SK-N-SH (cell line): ENCODE measurements around the gene RBP2. TPM values are rescaled to one million over a fixed set of nuclear protein-coding genes. Genes with fewer than 3 reads are reported as not detected.

Experiments used
- CTCF ChIA-PET: fragments of 300-600, 350-600 bp; formaldehyde crosslinking; extraction: SDS; loops from one replicate; lab custom pipeline; 2021; lab: Yijun Ruan, JAX
- POLR2A ChIA-PET: fragments of 350-600 bp; sonication (Branson Sonifier 250); formaldehyde crosslinking; extraction: SDS; loops from one replicate; lab custom pipeline; 2020; ENCODE audit warnings: antibody characterized with exemption, inconsistent platforms; lab: Yijun Ruan, JAX
- DNase-seq: peaks from one replicate; pipeline ENCODE4 v3.0.0; 2012
- H2AFZ ChIP-seq: fragments of 200-600 bp; sonication (generic); 2 replicates; pipeline ENCODE4 v1.8.1; 2016; ENCODE audit warnings: antibody characterized with exemption, mild to moderate bottlenecking, low read depth
- H3F3A ChIP-seq: fragments of 200-600 bp; sonication (generic); replicated peaks from 2 replicates; pipeline ENCODE3; 2016; ENCODE audit warnings: antibody characterized with exemption, mild to moderate bottlenecking; ENCODE audit not compliant: insufficient read depth
- H3K27ac ChIP-seq, 2 experiments: fragments of 200-500 bp in 1 of 2; fragments of 200-600 bp in 1 of 2; sonication (Bioruptor generic) in 1 of 2; sonication (generic), shearing (Covaris generic) in 1 of 2; 2 replicates each; pipeline versions ENCODE4 v1.5.1 to v1.6.1; 2014 to 2016; ENCODE audit warnings: low read depth in 2 of 2, inconsistent platforms in 1 of 2, low read length in 1 of 2, mild to moderate bottlenecking in 1 of 2, mixed read lengths in 1 of 2
- H3K27me3 ChIP-seq: fragments of 200-600 bp; sonication (generic), shearing (Covaris generic); 2 replicates; pipeline ENCODE4 v1.6.1; 2016; ENCODE audit warnings: mixed run types; ENCODE audit not compliant: insufficient read depth
- H3K36me3 ChIP-seq, 2 experiments: fragments of 200-500 bp in 1 of 2; fragments of 200-600 bp in 1 of 2; sonication (Bioruptor generic) in 1 of 2; sonication (generic) in 1 of 2; replicated peaks in 1 of 2; 2 replicates each; pipeline versions ENCODE3 to v1.5.1; 2014 to 2016; ENCODE audit warnings: low read length in 1 of 2, mild to moderate bottlenecking in 1 of 2; ENCODE audit not compliant: insufficient read depth in 2 of 2, control insufficient read depth in 1 of 2
- H3K4me1 ChIP-seq, 2 experiments: fragments of 200-500 bp in 1 of 2; fragments of 200-600 bp in 1 of 2; sonication (Bioruptor generic) in 1 of 2; sonication (generic), shearing (Covaris generic) in 1 of 2; 2 replicates each; pipeline versions ENCODE4 v1.5.1 to v1.6.1; 2014 to 2016; ENCODE audit warnings: low read depth in 1 of 2, low read length in 1 of 2, mixed run types in 1 of 2; ENCODE audit not compliant: insufficient read depth in 2 of 2, control insufficient read depth in 1 of 2
- H3K4me2 ChIP-seq: fragments of 200-600 bp; sonication (generic), shearing (Covaris generic); 2 replicates; pipeline ENCODE4 v1.6.1; 2017; ENCODE audit warnings: mixed run types
- H3K4me3 ChIP-seq, 2 experiments: fragments of 200-500 bp in 1 of 2; fragments of 200-600 bp in 1 of 2; sonication (Bioruptor generic) in 1 of 2; sonication (generic), shearing (Covaris generic) in 1 of 2; 2 replicates each; pipeline versions ENCODE4 v1.5.1 to v1.8.1; 2014 to 2016; ENCODE audit warnings: low read depth in 2 of 2, inconsistent platforms in 1 of 2, low read length in 1 of 2, mild to moderate bottlenecking in 1 of 2, mixed read lengths in 1 of 2, moderate library complexity in 1 of 2
- H3K79me2 ChIP-seq: fragments of 200-600 bp; sonication (generic); 2 replicates; pipeline ENCODE4 v1.8.1; 2017; ENCODE audit warnings: mild to moderate bottlenecking; ENCODE audit not compliant: insufficient read depth
- H3K9ac ChIP-seq: fragments of 200-600 bp; sonication (generic); 2 replicates; pipeline ENCODE4 v1.6.1; 2017; ENCODE audit warnings: mixed run types
- H3K9me2 ChIP-seq: fragments of 200-600 bp; sonication (generic); 2 replicates; pipeline ENCODE4 v1.6.1; 2017; ENCODE audit warnings: mixed run types
- H3K9me3 ChIP-seq: fragments of 200-600 bp; sonication (generic); 2 replicates; pipeline ENCODE4 v1.6.1; 2017; ENCODE audit warnings: mixed run types, mild to moderate bottlenecking, moderate library complexity
- H4K20me1 ChIP-seq: fragments of 200-600 bp; sonication (generic); 2 replicates; pipeline ENCODE4 v1.6.1; 2017; ENCODE audit warnings: mild to moderate bottlenecking, mixed run types; ENCODE audit not compliant: insufficient read depth
- CTCF ChIP-seq: fragments of 200-600 bp; sonication (generic); IDR thresholded peaks from 2 replicates; pipeline ENCODE4 v1.6.1; 2017; ENCODE audit warnings: antibody characterized with exemption, mild to moderate bottlenecking, moderate library complexity
- EP300 ChIP-seq, 2 experiments: IDR thresholded peaks; 2 replicates each; pipeline versions ENCODE4 v1.4.0 to v1.6.1; 2012; ENCODE audit warnings: borderline replicate concordance in 1 of 2, low read depth in 1 of 2, low read length in 1 of 2
- EZH2phosphoT487 ChIP-seq: fragments of 200-600 bp; sonication (generic); IDR thresholded peaks from 2 replicates; pipeline ENCODE4 v1.6.1; 2017; ENCODE audit warnings: low read depth, mixed run types, mild to moderate bottlenecking, antibody characterized with exemption, moderate library complexity, borderline replicate concordance
- FOSL2 ChIP-seq: IDR thresholded peaks from 2 replicates; pipeline ENCODE4 v1.4.0; 2012; ENCODE audit warnings: low read depth, mild to moderate bottlenecking, moderate library complexity, borderline replicate concordance
- FOXM1 ChIP-seq: IDR thresholded peaks from 2 replicates; pipeline ENCODE4 v1.4.0; 2012; ENCODE audit warnings: low read depth, mild to moderate bottlenecking
- GABPA ChIP-seq: IDR thresholded peaks from 2 replicates; pipeline ENCODE4 v1.4.0; 2012; ENCODE audit warnings: low read depth, mild to moderate bottlenecking
- GATA2 ChIP-seq: sonication (generic); formaldehyde crosslinking; IDR thresholded peaks from 2 replicates; pipeline ENCODE4 v1.5.0; 2020; ENCODE audit warnings: mild to moderate bottlenecking, missing genetic modification reagents
- JUND ChIP-seq: IDR thresholded peaks from 2 replicates; pipeline ENCODE4 v1.4.0; 2012
- MEF2A ChIP-seq: IDR thresholded peaks from 2 replicates; pipeline ENCODE4 v1.4.0; 2012; ENCODE audit warnings: low read depth, borderline replicate concordance
- MXI1 ChIP-seq: IDR thresholded peaks from 2 replicates; pipeline ENCODE4 v1.6.1; 2012; ENCODE audit warnings: mild to moderate bottlenecking, low read depth, low read length, improper control_type of control experiment
- PBX3 ChIP-seq: IDR thresholded peaks from 2 replicates; pipeline ENCODE4; 2012
- POLR2AphosphoS5 ChIP-seq: IDR thresholded peaks from 2 replicates; pipeline ENCODE4 v1.6.1; 2012; ENCODE audit warnings: low read depth, low read length
- RAD21 ChIP-seq: IDR thresholded peaks from 2 replicates; pipeline ENCODE4 v1.6.1; 2012; ENCODE audit warnings: mild to moderate bottlenecking, low read length
- RCOR1 ChIP-seq: fragments of 150-350 bp; IDR thresholded peaks from 2 replicates; pipeline ENCODE4 v1.6.1; 2017; ENCODE audit warnings: antibody characterized with exemption, low read length
- RFX5 ChIP-seq: IDR thresholded peaks from 2 replicates; pipeline ENCODE4 v1.6.1; 2012; ENCODE audit warnings: mild to moderate bottlenecking, improper control_type of control experiment, low read length
- SIN3A ChIP-seq: IDR thresholded peaks from 2 replicates; pipeline ENCODE4 v1.6.1; 2012; ENCODE audit warnings: low read depth, mild to moderate bottlenecking, low read length, moderate library complexity, borderline replicate concordance
- SMC3 ChIP-seq: IDR thresholded peaks from 2 replicates; pipeline ENCODE4 v1.6.1; 2012; ENCODE audit warnings: low read depth, low read length, improper control_type of control experiment
- TAF1 ChIP-seq: IDR thresholded peaks from 2 replicates; pipeline ENCODE4 v1.6.1; 2012; ENCODE audit warnings: low read depth, mild to moderate bottlenecking, low read length, moderate library complexity, borderline replicate concordance
- TCF12 ChIP-seq: IDR thresholded peaks from 2 replicates; pipeline ENCODE4 v1.4.0; 2012
- TEAD4 ChIP-seq: IDR thresholded peaks from 2 replicates; pipeline ENCODE4 v1.4.0; 2012; ENCODE audit warnings: mild to moderate bottlenecking, borderline replicate concordance; ENCODE audit not compliant: insufficient read depth
- WGBS: methylation state at CpG from one replicate; pipeline ENCODE4 v1.1.6; 2017; ENCODE audit warnings: low lambda C conversion rate; 5-methylcytosine and 5-hydroxymethylcytosine counted together
- polyA plus RNA-seq, 3 experiments: library from polyadenylated mRNA; depleted of rRNA; stranded (reverse); fragments of >200 nt; gene quantifications; 2 replicates each; pipeline ENCODE4 v1.2.3, GENCODE V29; 2012
- TF ChIP-seq, protein P1 (sequence below): IDR thresholded peaks from 2 replicates; pipeline ENCODE4 v1.4.0; 2012; ENCODE audit warnings: low read depth, borderline replicate concordance
- TF ChIP-seq, protein P2 (sequence below): fragments of 150-350 bp; IDR thresholded peaks from 2 replicates; pipeline ENCODE4 v1.6.1; 2017; ENCODE audit warnings: antibody characterized with exemption, low read length, low read depth, borderline replicate concordance

RBP2 gene
- polyA plus RNA-seq, 1 of the 3 experiments (the other 2 are of a cell fraction) = not detected

GRCh38 chr3:139434228-139434627, 42.1 kb downstream of the RBP2 start:
- Histone ChIP-seq H3K9ac (no peak overlapping the region), H3K9me2 (no peaks in the 10 kb centered on the region), H3K36me3 (no peaks in the 10 kb centered on the region), H3K4me3 (no peak overlapping the region), H3K27me3 (no peaks in the 10 kb centered on the region), H4K20me1 (no peaks in the 10 kb centered on the region), H3K79me2 (no peaks in the 10 kb centered on the region), H3K4me1 (peaks cover 0 to 3% of the 10 kb centered on the region in 2 experiments; a peak in 1 of 4 replicates), H3K27ac (no peak overlapping the region), H3K4me2 (no peak overlapping the region), H3F3A (no peaks in the 10 kb centered on the region), H2AFZ (no peak overlapping the region), H3K9me3 (no peaks in the 10 kb centered on the region)
- no peak for DNase-seq
- 100% methylated on average over 1 of the region's 1 CpG for WGBS
- POLR2A ChIA-PET = no interaction called here
- CTCF ChIA-PET = interaction anchor here (0.6 to 3.0 kb wide), 3 partner anchors 128 to 189 kb away, joined by 3 to 11 read pairs (median 5); no protein-coding TSS in a partner anchor
- TF ChIP-seq RAD21 = no peak
- TF ChIP-seq RCOR1 = no peak
- TF ChIP-seq, protein P1, sequence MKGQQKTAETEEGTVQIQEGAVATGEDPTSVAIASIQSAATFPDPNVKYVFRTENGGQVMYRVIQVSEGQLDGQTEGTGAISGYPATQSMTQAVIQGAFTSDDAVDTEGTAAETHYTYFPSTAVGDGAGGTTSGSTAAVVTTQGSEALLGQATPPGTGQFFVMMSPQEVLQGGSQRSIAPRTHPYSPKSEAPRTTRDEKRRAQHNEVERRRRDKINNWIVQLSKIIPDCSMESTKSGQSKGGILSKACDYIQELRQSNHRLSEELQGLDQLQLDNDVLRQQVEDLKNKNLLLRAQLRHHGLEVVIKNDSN = no peak
- no peak for TF ChIP-seq FOXM1
- TF ChIP-seq TCF12 = no peak
- TF ChIP-seq FOSL2 = no peak
- no peak for TF ChIP-seq SMC3
- no peak for TF ChIP-seq POLR2AphosphoS5
- TF ChIP-seq PBX3 = no peak
- no peak for TF ChIP-seq GATA2 (CRISPR knock-in tag)
- no peak for TF ChIP-seq GABPA
- no peak for TF ChIP-seq EZH2phosphoT487
- no peak for TF ChIP-seq CTCF
- TF ChIP-seq JUND = no peak
- TF ChIP-seq EP300 (IDR thresholded peaks at IDR 0.05; ENCODE audit: borderline replicate concordance in 1 of 2, low read depth in 1 of 2, low read length in 1 of 2) = no peak
- no peak for TF ChIP-seq RFX5

DNA sequence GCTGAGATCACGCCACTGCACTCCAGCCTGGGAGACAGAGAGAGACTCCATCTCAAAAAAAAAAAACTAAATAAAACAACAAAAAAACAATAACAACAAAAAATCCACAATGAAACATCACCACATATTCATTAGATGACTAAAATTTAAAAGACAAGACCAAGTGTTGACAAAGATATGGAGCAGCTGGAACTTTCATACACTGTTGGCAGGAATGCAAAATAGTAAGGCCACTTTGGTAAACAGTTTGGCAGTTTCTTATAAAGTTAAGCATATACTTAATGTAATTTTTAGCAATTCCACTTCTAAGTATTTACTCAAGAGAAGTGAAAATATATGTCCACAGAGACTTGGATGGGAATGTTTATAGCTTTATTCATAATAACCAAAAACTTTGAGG, 43.2 kb downstream of the RBP2 start:
- Histone ChIP-seq H3K4me3 (no peak overlapping the region), H4K20me1 (no peaks in the 10 kb centered on the region), H3K9me3 (no peaks in the 10 kb centered on the region), H3K4me1 (peaks cover 0 to 2% of the 10 kb centered on the region in 2 experiments; a peak in 1 of 4 replicates), H3K79me2 (no peaks in the 10 kb centered on the region), H3K27me3 (no peaks in the 10 kb centered on the region), H2AFZ (no peak overlapping the region), H3K27ac (no peak overlapping the region), H3K9ac (no peak overlapping the region), H3K36me3 (no peaks in the 10 kb centered on the region), H3K4me2 (no peak overlapping the region), H3K9me2 (no peaks in the 10 kb centered on the region), H3F3A (no peaks in the 10 kb centered on the region)
- ChIA-PET POLR2A (no interaction called here), CTCF (interaction anchor here (1.0 to 3.0 kb wide), 4 partner anchors 21 to 502 kb away, joined by 3 to 15 read pairs (median 8); partner anchors contain the start of gene CLSTN2)
- WGBS = 83% methylated on average over 1 of the region's 1 CpG
- DNase-seq = no peak
- TF ChIP-seq FOXM1 (no peak), SIN3A (no peak), SMC3 (no peak), TAF1 (no peak), TEAD4 (no peak), MXI1 (no peak), MEF2A (no peak)
- TF ChIP-seq, protein P2, sequence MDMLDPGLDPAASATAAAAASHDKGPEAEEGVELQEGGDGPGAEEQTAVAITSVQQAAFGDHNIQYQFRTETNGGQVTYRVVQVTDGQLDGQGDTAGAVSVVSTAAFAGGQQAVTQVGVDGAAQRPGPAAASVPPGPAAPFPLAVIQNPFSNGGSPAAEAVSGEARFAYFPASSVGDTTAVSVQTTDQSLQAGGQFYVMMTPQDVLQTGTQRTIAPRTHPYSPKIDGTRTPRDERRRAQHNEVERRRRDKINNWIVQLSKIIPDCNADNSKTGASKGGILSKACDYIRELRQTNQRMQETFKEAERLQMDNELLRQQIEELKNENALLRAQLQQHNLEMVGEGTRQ = no peak
